AG08396 (cell line): ENCODE data around the gene VDR.

ENCODE experiments used
- DNase-seq: peaks from one replicate; pipeline ENCODE4 v3.0.0; 2012; ENCODE audit warnings: low spot score, mixed read lengths

VDR gene

DNA sequence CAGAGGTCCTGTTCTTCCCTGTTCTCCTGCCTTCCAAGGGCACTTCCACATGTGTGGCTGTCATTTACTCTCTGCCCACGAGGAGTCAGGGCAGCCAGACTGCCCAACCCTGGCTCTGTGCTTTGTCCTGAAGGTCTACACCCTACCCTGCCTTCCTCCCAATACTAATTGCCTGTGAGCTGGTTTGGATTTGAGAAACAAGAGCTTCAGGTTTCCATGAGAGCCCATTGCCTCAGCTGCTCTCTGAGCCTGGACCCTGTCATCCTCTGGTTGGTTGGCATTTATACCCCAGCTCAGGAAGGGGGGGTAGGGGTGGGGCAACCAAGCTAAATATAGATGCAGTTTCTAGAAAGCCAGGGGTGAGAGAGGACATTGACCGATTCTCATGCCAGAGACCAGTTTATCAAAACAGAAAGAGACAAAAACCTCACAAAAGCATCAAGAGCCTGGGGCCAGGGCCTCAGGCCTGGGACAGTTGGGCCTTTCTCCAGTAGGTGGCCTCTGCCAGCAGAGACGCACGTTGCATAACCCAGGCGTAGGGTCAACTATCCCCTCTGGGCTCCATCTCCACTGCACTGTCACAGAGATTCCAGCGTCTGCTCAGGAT is 34.5 kb downstream of the VDR start:
- DNase-seq = peak; percentile 55

DNA sequence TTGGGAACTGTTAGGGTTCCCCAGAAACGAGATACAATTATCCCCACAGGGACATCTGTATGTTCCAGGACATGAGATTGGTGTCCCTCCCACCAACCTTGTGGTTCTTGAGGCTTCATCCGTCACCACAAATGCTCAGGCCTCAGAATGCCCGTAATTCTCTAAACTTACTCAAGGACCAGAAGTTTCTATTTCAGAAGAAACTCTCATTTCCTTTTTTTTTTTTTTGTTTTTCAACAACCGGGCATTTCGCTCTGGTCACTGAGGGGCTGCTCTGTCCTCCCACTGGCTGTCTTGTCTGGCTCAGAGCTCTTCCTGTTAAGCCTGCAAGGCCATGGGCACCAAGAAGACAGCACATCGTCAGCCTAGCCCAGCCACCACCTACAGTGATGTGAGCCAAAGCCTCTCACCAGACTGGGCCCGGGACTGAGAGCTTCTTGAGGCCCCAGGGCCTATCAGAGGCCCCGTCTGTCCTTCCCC is 36.2 kb downstream of the VDR start:
- no peak for DNase-seq

DNA sequence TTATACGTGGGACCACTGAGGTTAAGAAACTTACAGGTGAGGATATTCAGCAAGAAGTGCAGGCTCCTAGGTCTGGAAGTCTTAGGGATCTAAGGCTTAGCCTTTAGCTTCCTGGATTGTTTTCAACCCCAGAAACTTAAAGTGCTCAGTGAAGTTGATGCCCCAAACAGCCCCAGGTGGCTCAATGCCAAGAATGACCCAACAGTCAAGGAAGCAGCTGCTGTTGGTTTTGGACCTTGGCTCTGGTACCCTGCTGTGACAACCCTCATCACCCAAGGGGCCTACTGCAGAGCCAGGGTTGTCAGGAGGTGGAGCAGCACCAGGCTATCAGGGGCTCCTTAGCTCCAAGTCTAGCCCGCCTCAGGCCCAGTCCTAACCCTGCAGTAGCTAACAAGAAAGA is 36.8 kb downstream of the VDR start:
- no peak for DNase-seq

DNA sequence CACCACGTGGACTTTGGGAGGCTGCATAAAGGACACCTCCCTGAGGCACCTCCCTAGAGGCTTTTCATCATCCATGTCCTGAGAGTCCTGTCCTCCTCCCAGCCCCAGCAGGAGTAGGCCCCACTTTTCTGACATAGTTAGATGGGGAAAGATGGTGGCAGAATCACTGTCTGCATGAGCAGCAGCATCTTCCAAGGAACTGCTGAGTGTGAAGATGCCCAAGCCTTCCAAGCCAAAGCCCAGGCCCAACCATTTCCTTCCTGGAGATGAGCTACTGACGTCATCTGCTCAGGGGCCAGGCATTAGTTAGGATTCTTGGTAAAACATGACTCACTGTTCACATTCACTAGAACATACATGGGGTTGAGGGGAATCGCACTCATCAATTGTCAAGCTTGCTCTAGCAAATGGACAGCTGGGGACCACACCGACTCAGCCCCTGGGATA is 37.3 kb downstream of the VDR start:
- DNase-seq = peak; percentile 80

- no peak for DNase-seq
Measured at GRCh38 chr12:47864646-47865235, 40.1 kb downstream of the VDR start.

GRCh38 chr12:47863985-47864384 is 40.8 kb downstream of the VDR start:
- DNase-seq = no peak

- DNase-seq = no peak
Measured at GRCh38 chr12:47863467-47863866, 41.3 kb downstream of the VDR start.

GRCh38 chr12:47862881-47863280 is 41.9 kb downstream of the VDR start:
- DNase-seq = no peak

GRCh38 chr12:47862167-47862750 is 42.5 kb downstream of the VDR start:
- no peak for DNase-seq

- no peak for DNase-seq
Measured at GRCh38 chr12:47860873-47861272, 43.9 kb downstream of the VDR start.

DNA sequence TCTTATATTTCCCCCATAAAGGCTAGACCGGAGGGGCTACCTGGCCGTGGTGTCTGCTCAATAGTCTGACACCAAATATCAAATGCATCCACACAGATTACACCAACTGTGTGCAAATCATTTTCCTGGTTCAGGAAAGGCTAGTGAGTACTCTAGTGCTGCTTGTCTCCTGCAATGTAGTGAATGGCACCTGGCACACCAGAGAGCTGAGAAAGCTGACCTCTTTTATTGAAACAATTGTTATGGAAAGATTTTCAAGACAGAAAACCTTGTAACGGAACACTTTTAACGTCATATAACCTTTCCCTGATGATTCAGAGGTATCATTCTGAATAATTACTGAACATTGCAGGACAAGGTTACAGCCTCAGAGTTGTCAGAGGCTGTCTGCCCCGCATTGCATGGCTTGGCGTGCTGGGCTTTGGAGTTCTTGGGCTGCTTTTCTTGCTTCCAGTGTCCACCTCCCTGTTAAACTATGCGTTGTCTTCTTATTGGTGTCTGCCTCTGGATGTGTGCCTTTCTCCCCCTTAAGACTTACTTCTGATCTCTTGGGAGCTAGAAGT is 44.4 kb downstream of the VDR start:
- DNase-seq = no peak

DNA sequence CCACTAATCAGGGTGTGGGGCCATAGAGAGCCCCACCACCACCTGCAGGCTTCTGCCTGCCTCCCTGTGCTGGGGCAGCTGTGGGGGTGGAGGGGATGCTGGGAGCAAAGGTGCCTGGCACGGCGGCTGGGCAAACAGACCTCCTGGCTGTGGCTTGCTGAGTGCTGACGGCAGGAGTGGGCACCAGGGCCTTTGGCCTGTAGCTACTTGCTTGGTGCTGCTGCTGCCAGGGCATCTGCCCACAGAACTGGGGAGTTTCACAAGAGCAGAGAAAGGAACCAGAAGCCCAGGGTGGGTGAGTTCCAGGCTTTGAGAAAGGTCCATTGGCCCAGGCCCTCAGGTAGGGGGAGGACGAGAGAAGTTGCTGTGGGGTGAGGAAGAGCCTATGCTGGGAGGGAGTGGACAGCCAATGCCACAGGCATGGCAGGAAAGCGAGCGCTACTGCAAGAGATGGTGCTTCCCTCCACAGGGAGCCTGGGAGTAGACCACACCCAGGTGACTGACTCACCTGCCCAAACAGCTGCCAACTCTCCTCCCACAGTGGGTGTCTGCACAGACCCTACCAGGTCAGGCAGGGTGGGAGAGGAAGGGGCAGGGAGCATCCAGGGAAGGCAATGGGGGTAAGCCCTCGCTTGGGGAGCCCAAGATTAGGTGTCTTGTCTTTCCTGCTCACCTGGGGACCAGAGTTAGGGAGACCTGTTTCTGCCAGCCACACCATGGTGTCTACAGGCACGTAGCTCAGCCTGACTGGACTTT is 46.1 kb downstream of the VDR start:
- no peak for DNase-seq

DNA sequence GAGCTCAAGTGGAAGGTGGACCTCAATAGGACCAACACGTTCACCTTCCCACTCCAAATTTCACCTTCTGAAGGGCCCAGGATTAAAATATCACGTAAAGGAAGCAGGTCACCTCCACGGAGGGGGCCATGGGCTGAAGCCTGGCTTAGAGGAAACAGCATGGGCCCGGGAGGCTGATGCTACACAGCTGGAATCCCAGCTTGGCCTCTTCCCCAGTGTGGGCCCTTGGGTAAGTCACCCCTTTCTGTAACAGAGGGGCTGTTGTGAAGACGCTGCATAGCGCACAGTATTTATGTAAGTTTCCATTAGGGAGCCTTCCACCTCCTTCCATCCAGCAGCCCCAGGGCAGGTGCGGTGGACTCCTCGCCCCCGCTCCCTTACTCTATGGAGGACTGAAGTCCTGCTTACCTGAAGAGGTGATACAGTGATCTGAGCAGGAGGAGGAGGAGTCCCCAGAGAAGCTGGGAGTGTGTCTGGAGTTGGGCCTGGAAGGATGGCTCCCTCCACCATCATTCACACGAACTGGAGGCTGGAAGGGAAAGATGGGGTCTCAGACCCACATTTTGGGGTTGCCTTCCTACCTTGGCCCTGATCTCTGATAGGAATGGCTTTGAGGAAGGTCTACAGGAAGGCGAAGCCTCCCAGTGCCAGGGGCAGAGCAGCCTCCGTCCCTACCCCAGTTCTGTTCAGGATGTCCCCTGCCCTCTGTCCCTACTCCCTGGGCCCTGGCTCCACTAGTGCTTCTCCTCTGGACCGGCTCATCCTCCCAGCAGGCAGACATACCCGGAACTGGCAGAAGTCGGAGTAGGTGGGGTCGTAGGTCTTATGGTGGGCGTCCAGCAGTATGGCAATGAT is 47.8 kb downstream of the VDR start:
- no peak for DNase-seq

GRCh38 chr12:47856094-47856493 is 48.7 kb downstream of the VDR start:
- DNase-seq = no peak

GRCh38 chr12:47855502-47855901 is 49.3 kb downstream of the VDR start:
- DNase-seq = no peak

DNA sequence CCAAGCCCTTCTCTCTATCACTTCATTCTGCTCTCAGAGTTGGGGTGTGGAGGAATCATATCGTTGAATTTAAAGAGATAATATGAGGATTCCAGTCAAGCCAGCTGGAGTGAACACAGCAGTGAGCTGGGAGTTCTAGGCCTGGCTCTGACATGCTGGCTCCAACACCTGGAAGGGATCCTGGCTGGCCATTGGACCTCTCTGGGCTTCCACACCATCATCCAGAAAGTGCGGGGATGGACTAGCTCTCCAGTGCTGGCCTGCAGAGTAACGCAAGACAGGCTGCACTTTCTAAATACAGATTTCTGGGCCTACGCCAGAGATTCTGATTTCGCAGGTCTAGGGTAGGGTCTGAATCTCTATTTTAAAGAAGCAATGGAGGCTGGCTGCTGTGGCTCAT is 50.3 kb downstream of the VDR start:
- DNase-seq = no peak

DNA sequence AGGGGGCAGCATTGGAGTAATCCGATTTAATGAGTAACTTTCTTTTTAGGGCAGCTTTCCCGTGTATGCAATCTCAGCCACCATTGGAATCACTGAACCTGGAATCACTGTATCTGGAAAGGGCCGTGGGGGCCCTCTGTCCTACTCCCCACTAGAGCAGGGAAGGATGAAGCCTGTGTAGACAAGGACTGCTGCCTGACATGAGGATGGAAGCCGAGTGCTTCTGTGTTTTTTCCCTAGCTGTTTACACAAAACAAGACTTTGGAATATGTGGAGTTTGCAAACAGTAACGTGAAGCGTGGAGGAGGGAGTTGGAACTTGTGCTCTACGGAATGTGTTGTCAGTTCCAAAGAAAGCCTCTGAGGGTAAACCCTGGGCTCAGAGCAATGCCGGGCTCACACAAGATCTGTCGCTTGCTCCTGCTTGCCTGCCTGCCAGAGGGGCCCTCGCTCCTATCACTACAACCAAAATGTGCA is 52.7 kb downstream of the VDR start:
- no peak for DNase-seq

DNA sequence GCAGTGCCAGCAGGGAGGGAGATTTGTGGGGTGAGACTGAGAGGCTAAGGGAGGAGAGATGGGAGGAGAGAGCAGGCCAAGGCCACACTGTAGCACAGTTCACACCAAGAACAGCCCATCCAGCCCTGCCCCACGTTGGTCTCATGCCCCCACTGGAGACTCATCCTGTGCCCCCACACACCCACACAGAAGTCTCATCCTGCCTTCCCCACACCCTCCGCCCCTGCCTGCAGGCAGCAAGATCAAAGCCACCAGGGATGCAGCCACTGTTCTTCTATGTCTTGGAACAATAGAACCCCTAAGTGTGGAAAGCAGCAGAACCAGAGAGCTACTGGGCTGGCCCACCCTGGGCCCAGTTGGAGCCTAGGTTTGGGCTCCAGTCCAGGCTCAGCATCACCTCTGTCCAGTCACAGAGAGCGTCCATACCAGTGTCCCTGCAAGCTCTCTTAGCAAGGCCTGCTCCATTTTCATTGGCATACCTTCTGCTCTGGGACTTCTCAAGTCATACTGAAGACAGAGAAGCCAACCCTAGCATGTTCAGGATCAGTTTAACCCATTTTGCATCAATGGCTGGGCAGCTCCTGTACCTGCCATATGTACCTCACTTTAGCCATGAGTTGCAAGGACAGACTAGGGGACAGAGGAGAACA is 53.4 kb downstream of the VDR start:
- DNase-seq = no peak

DNA sequence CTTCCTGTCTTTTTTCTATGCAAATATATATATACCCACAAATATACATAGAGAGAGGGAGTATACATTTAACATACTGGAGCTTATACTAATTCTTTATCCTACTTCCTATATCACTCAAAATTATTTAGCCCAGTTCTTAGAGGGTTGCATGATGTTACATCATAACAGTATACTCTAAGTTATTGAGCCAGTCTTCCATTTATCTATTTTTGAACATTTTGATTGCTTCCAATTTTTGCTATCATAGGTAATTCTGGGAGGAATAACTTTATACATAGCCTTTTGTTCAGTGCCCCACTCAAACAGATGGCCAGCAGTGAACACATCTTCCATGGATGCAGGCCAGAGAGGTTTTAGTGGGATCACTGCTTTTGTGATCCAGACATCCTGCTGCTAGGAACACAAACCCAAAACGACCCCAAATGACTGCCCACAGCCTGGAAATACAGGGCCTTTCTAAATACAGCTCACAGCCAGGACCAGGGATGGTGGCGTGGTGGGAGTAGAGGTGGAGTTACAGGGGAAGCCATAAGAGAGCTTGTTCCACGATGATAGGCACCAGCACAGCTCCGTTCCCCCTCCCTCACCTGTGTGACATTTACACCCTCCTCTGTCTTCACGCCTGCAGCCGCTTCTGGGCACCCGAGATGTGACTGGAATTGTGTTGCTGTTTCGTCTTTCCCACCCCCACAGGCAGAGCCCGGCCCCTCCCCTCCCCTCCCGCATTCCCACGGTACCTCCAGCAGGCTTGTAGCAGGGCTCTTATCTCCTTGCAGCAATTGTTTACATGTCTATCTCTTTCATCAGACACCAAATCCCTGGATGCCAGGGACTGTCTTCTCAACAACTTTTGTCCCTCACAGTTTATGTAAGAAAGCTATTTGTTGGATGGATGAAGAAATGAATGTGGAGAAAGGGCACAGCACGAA is 54.4 kb downstream of the VDR start:
- DNase-seq = no peak

DNA sequence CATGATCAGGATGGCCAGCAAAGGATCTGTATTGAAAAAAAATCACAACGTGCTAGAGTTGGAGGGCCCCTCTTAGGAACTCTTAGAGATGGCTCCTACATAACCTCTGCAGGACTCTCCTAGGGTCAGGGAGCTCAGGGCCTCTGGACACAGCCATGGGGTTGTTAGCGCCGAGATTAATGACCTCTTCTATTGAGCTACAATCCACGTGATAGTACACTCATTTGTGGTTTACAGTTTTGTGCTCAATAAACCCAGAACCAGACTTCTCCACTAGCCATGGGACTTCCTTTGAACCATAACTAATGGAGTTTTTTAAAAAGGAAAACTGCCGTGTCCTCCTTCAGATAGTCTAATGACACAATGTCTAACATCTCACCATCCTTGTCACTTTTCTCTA is 55.5 kb downstream of the VDR start:
- DNase-seq = no peak
